ENCODE results near the gene AUNIP. TPM values are rescaled to one million over a fixed set of nuclear protein-coding genes. Genes with fewer than 3 reads are reported as not detected.

The AUNIP gene
- total RNA-seq, 3 donors from 2014 or later (not counting 1 experiment from before 2014, with no cell fraction given): 0.16 to 0.50 (median 0.20) TPM

DNA sequence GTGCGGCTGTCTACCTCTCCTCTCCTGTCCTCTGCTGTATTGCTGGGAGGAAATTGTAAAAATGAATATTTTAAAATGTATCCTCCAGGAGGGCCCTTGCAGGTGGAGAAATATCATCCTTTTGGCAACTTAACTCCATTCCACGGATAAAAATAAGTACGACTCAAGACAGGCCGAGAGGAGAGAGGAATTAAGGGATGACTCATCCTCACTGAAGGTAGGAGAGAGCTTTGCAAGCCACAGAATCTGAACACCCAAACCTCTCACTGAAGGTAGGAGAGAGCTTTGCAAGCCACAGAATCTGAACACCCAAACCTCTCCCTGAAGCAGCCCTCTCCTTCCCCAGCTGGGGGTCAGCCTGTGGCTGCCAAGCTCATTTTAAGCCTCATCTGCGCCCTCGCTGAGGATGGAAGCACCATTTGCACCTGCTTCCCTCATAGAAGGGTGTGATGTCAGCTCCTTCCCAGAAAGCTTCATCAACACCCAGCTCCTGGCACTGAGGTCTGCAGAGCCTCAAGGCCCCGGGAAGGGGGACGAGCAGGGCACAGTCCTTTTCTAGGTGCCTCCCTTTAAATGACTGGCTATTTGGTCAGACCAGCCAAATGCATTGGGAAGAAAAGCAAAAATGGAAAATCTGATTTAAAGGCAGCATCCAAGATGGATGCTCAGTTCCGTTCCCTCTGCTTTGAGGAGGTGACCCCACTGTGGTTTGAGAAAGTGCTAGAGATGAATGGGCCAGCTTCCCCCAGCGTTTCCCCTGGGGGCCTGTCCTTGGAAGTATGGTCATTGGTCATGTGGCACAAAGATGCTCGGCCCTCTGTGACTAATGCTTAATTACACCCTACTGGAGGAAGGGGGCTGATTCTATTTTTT, 72.1 kb downstream of the AUNIP start:
- Mint-ChIP-seq H3K9me3 (no peaks in the 10 kb centered on the region), H3K36me3 (no peaks in the 10 kb centered on the region), H3K27ac (no peak overlapping the region), H3K27me3 (ENCODE audit: low read depth in 2 of 2) (no peaks in the 10 kb centered on the region), H3K4me1 (no peaks in the 10 kb centered on the region), H3K4me3 (no peak overlapping the region)
- intact Hi-C loops (cut with micrococcal nuclease): no loop called here
- TF ChIP-seq, protein P1, sequence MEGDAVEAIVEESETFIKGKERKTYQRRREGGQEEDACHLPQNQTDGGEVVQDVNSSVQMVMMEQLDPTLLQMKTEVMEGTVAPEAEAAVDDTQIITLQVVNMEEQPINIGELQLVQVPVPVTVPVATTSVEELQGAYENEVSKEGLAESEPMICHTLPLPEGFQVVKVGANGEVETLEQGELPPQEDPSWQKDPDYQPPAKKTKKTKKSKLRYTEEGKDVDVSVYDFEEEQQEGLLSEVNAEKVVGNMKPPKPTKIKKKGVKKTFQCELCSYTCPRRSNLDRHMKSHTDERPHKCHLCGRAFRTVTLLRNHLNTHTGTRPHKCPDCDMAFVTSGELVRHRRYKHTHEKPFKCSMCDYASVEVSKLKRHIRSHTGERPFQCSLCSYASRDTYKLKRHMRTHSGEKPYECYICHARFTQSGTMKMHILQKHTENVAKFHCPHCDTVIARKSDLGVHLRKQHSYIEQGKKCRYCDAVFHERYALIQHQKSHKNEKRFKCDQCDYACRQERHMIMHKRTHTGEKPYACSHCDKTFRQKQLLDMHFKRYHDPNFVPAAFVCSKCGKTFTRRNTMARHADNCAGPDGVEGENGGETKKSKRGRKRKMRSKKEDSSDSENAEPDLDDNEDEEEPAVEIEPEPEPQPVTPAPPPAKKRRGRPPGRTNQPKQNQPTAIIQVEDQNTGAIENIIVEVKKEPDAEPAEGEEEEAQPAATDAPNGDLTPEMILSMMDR (IDR thresholded peaks at IDR 0.05): no peak
- no peaks in the 10 kb centered on the region for H3K9me3 ChIP-seq (ENCODE audit: control insufficient read depth, insufficient read depth, low read length)
- 88% methylated on average over 9 of the region's 11 CpGs for WGBS (ENCODE audit: insufficient coverage)
- ATAC-seq (no peak), DNase-seq (no peak)
- H3K4me1 ChIP-seq (ENCODE audit: control insufficient read depth, insufficient read depth, low read length): no peaks in the 10 kb centered on the region
- no peak overlapping the region for H3K4me3 ChIP-seq (ENCODE audit: low read length)
- H3K36me3 ChIP-seq (ENCODE audit: control insufficient read depth, insufficient read depth, low read length): no peaks in the 10 kb centered on the region
- H3K27me3 ChIP-seq (ENCODE audit: control insufficient read depth, insufficient read depth, low read length): no peaks in the 10 kb centered on the region
- H3K27ac ChIP-seq (ENCODE audit: low read length): no peak overlapping the region

DNA sequence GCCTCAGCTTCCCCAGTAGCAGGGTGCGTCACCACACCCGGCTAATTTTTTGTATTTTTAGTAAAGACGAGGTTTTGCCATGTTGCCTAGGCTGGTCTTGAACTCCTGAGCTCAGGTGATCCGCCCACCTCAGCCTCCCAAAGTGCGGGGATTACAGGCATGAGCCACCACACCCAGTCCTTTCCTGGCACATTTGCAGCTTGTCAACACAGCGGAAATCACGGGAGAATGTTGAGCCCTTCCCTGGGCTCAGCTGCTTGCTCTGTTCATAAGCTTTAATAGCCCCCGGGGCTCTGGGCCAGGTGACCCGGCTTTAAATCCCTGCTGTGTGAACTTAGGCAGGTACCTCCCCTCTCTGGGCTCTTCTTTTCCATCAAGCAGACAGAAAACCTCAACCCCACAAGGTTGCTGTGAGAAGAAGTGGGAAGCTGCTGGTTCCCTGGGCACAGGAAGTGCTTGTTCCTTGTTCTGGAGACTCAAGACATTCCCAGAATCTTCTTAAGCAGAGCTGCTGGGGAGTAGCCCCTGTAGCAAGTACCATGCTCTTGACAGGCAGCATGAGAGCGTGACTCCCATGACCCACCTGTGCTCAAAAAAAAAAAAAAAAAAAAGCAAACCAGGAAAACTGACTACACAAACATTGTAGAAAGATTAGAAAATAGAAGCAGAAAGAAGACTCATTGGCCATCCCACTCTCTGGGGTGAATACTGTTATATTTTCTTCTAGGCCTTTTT, 73.8 kb downstream of the AUNIP start:
- H3K27me3 Mint-ChIP-seq (ENCODE audit: low read depth in 2 of 2): no peaks in the 10 kb centered on the region
- no peak overlapping the region for H3K27ac Mint-ChIP-seq
- Histone ChIP-seq H3K9me3 (ENCODE audit: control insufficient read depth, insufficient read depth, low read length) (no peaks in the 10 kb centered on the region), H3K4me1 (ENCODE audit: control insufficient read depth, insufficient read depth, low read length) (no peaks in the 10 kb centered on the region), H3K36me3 (ENCODE audit: control insufficient read depth, insufficient read depth, low read length) (no peaks in the 10 kb centered on the region), H3K4me3 (ENCODE audit: low read length) (no peak overlapping the region), H3K27me3 (ENCODE audit: control insufficient read depth, insufficient read depth, low read length) (no peaks in the 10 kb centered on the region), H3K27ac (ENCODE audit: low read length) (no peak overlapping the region)
- DNase-seq (no peak), ATAC-seq (no peak)
- H3K9me3 Mint-ChIP-seq: no peaks in the 10 kb centered on the region
- intact Hi-C loops (cut with micrococcal nuclease): no loop called here
- WGBS (ENCODE audit: insufficient coverage): 94% methylated on average over 9 of the region's 10 CpGs
- no peak overlapping the region for H3K4me3 Mint-ChIP-seq
- H3K36me3 Mint-ChIP-seq: no peaks in the 10 kb centered on the region
- TF ChIP-seq, protein P1 (IDR thresholded peaks at IDR 0.05): no peak
- no peaks in the 10 kb centered on the region for H3K4me1 Mint-ChIP-seq

DNA sequence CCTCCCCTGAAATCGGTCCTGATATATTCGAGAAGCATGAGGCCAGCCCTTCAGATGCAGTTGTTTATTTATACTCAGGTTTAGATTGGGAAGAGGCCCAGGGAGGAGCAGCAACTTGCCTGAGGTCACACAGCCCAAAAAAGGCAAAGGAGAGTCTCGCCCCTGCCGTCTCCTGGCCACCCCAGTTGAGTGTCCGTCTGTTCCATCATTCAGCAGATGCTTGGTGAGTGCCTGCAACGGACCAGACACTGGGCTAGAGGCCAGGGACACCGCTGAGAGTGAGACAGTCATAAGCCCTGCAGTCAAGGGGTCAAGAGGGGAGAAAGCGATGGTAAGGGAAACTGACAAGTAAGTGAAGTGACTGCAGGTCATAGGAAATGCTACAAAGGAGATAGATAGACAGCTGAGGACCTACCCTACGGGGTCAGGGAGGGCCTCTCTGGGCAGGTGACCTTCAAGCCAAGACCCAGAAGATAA, 74.6 kb downstream of the AUNIP start:
- no peaks in the 10 kb centered on the region for H3K27me3 Mint-ChIP-seq (ENCODE audit: low read depth in 2 of 2)
- Histone ChIP-seq H3K4me3 (ENCODE audit: low read length) (no peak overlapping the region), H3K27ac (ENCODE audit: low read length) (no peak overlapping the region), H3K36me3 (ENCODE audit: control insufficient read depth, insufficient read depth, low read length) (no peaks in the 10 kb centered on the region), H3K9me3 (ENCODE audit: control insufficient read depth, insufficient read depth, low read length) (no peaks in the 10 kb centered on the region), H3K4me1 (ENCODE audit: control insufficient read depth, insufficient read depth, low read length) (no peaks in the 10 kb centered on the region), H3K27me3 (ENCODE audit: control insufficient read depth, insufficient read depth, low read length) (no peaks in the 10 kb centered on the region)
- H3K9me3 Mint-ChIP-seq: no peaks in the 10 kb centered on the region
- H3K27ac Mint-ChIP-seq: no peak overlapping the region
- no peak for DNase-seq
- no peaks in the 10 kb centered on the region for H3K4me1 Mint-ChIP-seq
- intact Hi-C loops (cut with micrococcal nuclease): no loop called here
- TF ChIP-seq, protein P1 (IDR thresholded peaks at IDR 0.05): no peak
- no peak overlapping the region for H3K4me3 Mint-ChIP-seq
- H3K36me3 Mint-ChIP-seq: no peaks in the 10 kb centered on the region
- no peak for ATAC-seq
- WGBS (ENCODE audit: insufficient coverage): 86% methylated on average over 9 of the region's 9 CpGs

Other genes with a start within 250 kb of the AUNIP start
- gene MAN1C1, start 242.7 kb downstream of the AUNIP start, total RNA-seq: 1 to 10 TPM; 3.6 to 7.5 (median 7.1) TPM
- gene SELENON, start 59.3 kb downstream of the AUNIP start, total RNA-seq: 10 to 100 TPM in 2 of 3 donors, 1 to 10 TPM in 1; 9.7 to 16.4 (median 11.1) TPM
- 10 to 100 TPM; 33.4 to 39.0 (median 39.0) TPM for gene MTFR1L, start 39.5 kb downstream of the AUNIP start, total RNA-seq
- 1 to 10 TPM; 2.9 to 3.6 (median 3.0) TPM for gene PAQR7, start 16.3 kb upstream of the AUNIP start, total RNA-seq
- 10 to 100 TPM; 26.6 to 41.0 (median 35.2) TPM for gene STMN1, start 47.0 kb upstream of the AUNIP start, total RNA-seq
- gene PAFAH2, start 138.6 kb upstream of the AUNIP start, total RNA-seq: 10 to 100 TPM; 39.0 to 95.1 (median 68.6) TPM
- not detected for gene EXTL1, start 162.3 kb upstream of the AUNIP start, total RNA-seq
- gene SLC30A2, start 186.7 kb upstream of the AUNIP start, total RNA-seq: not detected
- gene TRIM63, start 208.2 kb upstream of the AUNIP start, total RNA-seq: not detected

Data from natural killer cell (primary cell).